ENCODE data around the gene EGLN3. TPM values are rescaled to one million over a fixed set of nuclear protein-coding genes. Genes with fewer than 3 reads are reported as not detected.

EGLN3 gene
- polyA plus RNA-seq, 4 donors = 13.1 to 40.5 (median 25.5) TPM

DNA sequence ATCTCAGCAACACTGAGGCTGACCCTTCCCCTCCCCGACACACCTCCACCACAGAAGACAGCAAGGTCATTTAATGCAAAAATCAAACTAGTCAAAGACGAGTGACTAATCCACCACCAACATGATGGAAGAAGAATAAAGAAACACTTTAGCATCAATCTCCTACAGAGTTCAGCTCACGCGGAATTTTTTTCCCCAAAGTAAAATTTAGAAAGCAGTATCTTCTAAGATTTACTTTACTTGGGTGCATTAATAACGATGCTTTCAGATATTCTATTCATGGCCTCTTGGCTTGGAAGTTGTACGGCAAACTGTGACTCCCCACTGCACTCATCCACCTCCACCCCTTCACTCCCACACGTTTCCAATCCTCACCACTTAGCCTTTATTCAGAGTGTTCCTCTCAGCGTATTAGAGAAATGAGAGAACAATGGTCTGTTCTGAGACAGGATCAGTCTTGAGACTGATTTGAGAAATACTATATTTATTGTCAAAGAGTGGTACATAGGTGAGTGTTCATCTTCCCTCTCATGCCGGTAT lies 1.9 kb downstream of the EGLN3 start:
- WGBS, 3 donors = 13 to 44% (median 28%) methylated on average over 9 of the region's 9 CpGs
- FAIRE-seq = no peak

DNA sequence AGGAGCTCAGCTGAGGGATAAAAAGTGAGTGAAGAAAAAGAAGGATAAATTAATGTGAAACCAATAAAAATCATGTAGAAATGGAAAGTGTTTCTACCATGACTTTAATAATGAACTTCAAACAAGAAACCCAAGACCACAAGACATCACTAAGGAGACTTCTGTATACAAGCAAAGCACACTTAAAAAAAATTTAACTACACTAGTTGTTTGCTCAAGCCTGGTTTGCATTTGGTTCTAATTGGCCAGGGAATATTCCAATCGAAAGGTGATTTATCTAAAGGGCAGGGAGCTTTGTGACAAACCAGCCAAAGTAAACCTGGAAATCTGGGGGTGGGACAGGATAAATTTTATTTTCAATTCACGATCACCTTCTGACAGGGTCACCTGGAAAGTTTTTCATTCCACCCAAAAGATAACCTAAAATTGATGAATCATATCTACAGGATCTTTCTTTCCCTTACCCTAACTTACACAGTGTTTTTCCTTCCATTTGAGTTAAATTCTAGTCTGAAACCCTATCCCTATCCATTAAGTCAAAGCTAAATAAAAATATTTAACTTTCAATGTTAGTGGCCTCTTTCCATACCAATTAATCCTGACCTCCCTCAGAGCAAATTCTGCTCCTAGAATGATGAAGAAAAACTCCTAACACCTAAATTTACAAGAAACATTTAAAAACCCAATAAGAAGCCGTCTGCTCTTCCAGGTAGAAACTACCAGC lies 2.6 kb downstream of the EGLN3 start:
- H3K36me3 ChIP-seq (ENCODE audit: control insufficient read depth in 3 of 3, insufficient read depth in 2 of 3, low read depth in 1 of 3, low read length in 3 of 3) = peaks cover 0 to 3% (median 0%) of the 10 kb centered on the region in 3 donors
- WGBS, 3 donors = 17 to 58% (median 35%) methylated on average over 3 of the region's 3 CpGs
- peak overlapping the region in 2 of 3 donors; percentile 77 to 96 for H3K4me3 ChIP-seq (ENCODE audit: low read depth in 1 of 3, low read length in 3 of 3)
- H3K4me1 ChIP-seq (ENCODE audit: control insufficient read depth in 3 of 3, insufficient read depth in 2 of 3, low read depth in 1 of 3, low read length in 2 of 3) = peaks cover 2 to 16% (median 9%) of the 10 kb centered on the region in 3 donors
- H3K27me3 ChIP-seq (ENCODE audit: control insufficient read depth in 3 of 3, insufficient read depth in 3 of 3, low read length in 3 of 3) = no peaks in the 10 kb centered on the region
- H3K27ac ChIP-seq (ENCODE audit: low read depth in 1 of 3, low read length in 2 of 3) = peak overlapping the region in 1 of 3 donors; percentile 93
- FAIRE-seq = no peak
- DNase-seq = no peak
- H3K9me3 ChIP-seq (ENCODE audit: control insufficient read depth in 2 of 2, insufficient read depth in 1 of 2, low read depth in 1 of 2, low read length in 1 of 2) = no peaks in the 10 kb centered on the region

More for the DNA sequence above, 1.9 kb downstream of the EGLN3 start:
- H3K4me1 ChIP-seq (ENCODE audit: control insufficient read depth in 3 of 3, insufficient read depth in 2 of 3, low read depth in 1 of 3, low read length in 2 of 3) = peaks cover 2 to 10% (median 5%) of the 10 kb centered on the region in 3 donors
- H3K9me3 ChIP-seq (ENCODE audit: control insufficient read depth in 2 of 2, insufficient read depth in 1 of 2, low read depth in 1 of 2, low read length in 1 of 2) = no peaks in the 10 kb centered on the region
- peak overlapping the region; percentile 19 to 96 (median 77) for H3K4me3 ChIP-seq (ENCODE audit: low read depth in 1 of 3, low read length in 3 of 3)
- no peak for DNase-seq
- no peaks in the 10 kb centered on the region for H3K27me3 ChIP-seq (ENCODE audit: control insufficient read depth in 3 of 3, insufficient read depth in 3 of 3, low read length in 3 of 3)
- peak overlapping the region; percentile 73 to 93 (median 81) for H3K27ac ChIP-seq (ENCODE audit: low read depth in 1 of 3, low read length in 2 of 3)
- H3K36me3 ChIP-seq (ENCODE audit: control insufficient read depth in 3 of 3, insufficient read depth in 2 of 3, low read depth in 1 of 3, low read length in 3 of 3) = peaks cover 0 to 3% (median 0%) of the 10 kb centered on the region in 3 donors

- DNase-seq (no peak), FAIRE-seq (no peak)
- Histone ChIP-seq H3K27ac (ENCODE audit: low read depth in 1 of 3, low read length in 2 of 3) (no peak overlapping the region), H3K4me1 (ENCODE audit: control insufficient read depth in 3 of 3, insufficient read depth in 2 of 3, low read depth in 1 of 3, low read length in 2 of 3) (peaks cover 5 to 27% (median 14%) of the 10 kb centered on the region in 3 donors), H3K27me3 (ENCODE audit: control insufficient read depth in 3 of 3, insufficient read depth in 3 of 3, low read length in 3 of 3) (no peaks in the 10 kb centered on the region), H3K9me3 (ENCODE audit: control insufficient read depth in 2 of 2, insufficient read depth in 1 of 2, low read depth in 1 of 2, low read length in 1 of 2) (no peaks in the 10 kb centered on the region), H3K36me3 (ENCODE audit: control insufficient read depth in 3 of 3, insufficient read depth in 2 of 3, low read depth in 1 of 3, low read length in 3 of 3) (peaks cover 0 to 3% (median 0%) of the 10 kb centered on the region in 3 donors), H3K4me3 (ENCODE audit: low read depth in 1 of 3, low read length in 3 of 3) (no peak overlapping the region)
- WGBS, 3 donors = 39 to 47% (median 42%) methylated on average over 5 of the region's 5 CpGs
These were observed 4.0 kb downstream of the EGLN3 start for GRCh38 chr14:33946679-33947476.

- H3K27me3 ChIP-seq (ENCODE audit: control insufficient read depth in 3 of 3, insufficient read depth in 3 of 3, low read length in 3 of 3) = no peaks in the 10 kb centered on the region
- no peaks in the 10 kb centered on the region for H3K9me3 ChIP-seq (ENCODE audit: control insufficient read depth in 2 of 2, insufficient read depth in 1 of 2, low read depth in 1 of 2, low read length in 1 of 2)
- peaks cover 11 to 33% (median 14%) of the 10 kb centered on the region in 3 donors for H3K4me1 ChIP-seq (ENCODE audit: control insufficient read depth in 3 of 3, insufficient read depth in 2 of 3, low read depth in 1 of 3, low read length in 2 of 3)
- DNase-seq (no peak), FAIRE-seq (no peak)
- H3K27ac ChIP-seq (ENCODE audit: low read depth in 1 of 3, low read length in 2 of 3) = no peak overlapping the region
- peaks cover 0 to 3% (median 0%) of the 10 kb centered on the region in 3 donors for H3K36me3 ChIP-seq (ENCODE audit: control insufficient read depth in 3 of 3, insufficient read depth in 2 of 3, low read depth in 1 of 3, low read length in 3 of 3)
- 88 to 89% (median 89%) methylated on average over 4 of the region's 4 CpGs for WGBS, 3 donors
- H3K4me3 ChIP-seq (ENCODE audit: low read depth in 1 of 3, low read length in 3 of 3) = no peak overlapping the region
These were observed 5.4 kb downstream of the EGLN3 start for GRCh38 chr14:33945210-33946088.

GRCh38 chr14:33943096-33943883 lies 7.6 kb downstream of the EGLN3 start:
- peak overlapping the region; percentile 57 to 68 (median 62) for H3K27ac ChIP-seq (ENCODE audit: low read depth in 1 of 3, low read length in 2 of 3)
- no peak for FAIRE-seq
- WGBS, 3 donors = 18 to 53% (median 28%) methylated on average over 8 of the region's 8 CpGs

DNA sequence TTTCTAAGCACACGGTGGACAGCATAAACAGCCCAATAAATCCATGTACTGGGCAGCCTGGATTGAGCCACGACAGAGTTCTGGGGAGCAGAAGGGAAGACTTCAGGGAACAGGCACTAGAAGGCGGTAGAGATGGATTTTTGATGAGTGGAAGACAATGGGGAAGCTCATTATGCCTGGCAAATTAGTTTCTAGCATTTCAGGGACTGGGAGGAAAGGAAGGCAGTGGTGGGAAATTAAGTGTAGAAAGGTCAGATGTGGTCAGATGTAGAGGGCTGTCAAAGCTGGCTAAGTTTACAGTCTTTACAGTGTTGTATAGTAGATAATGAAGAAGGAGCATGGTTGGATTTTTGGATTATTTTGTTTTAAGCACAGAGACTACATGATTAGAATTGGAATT lies 9.2 kb downstream of the EGLN3 start:
- no peak for DNase-seq
- FAIRE-seq = no peak
- H3K4me3 ChIP-seq (ENCODE audit: low read depth in 1 of 3, low read length in 3 of 3) = no peak overlapping the region
- peak overlapping the region in 1 of 3 donors; percentile 5 for H3K27ac ChIP-seq (ENCODE audit: low read depth in 1 of 3, low read length in 2 of 3)
- peaks cover 0 to 3% (median 0%) of the 10 kb centered on the region in 3 donors for H3K36me3 ChIP-seq (ENCODE audit: control insufficient read depth in 3 of 3, insufficient read depth in 2 of 3, low read depth in 1 of 3, low read length in 3 of 3)
- H3K27me3 ChIP-seq (ENCODE audit: control insufficient read depth in 3 of 3, insufficient read depth in 3 of 3, low read length in 3 of 3) = no peaks in the 10 kb centered on the region
- 64 to 71% (median 69%) methylated on average over 3 of the region's 3 CpGs for WGBS, 3 donors
- peaks cover 12 to 52% (median 20%) of the 10 kb centered on the region in 3 donors for H3K4me1 ChIP-seq (ENCODE audit: control insufficient read depth in 3 of 3, insufficient read depth in 2 of 3, low read depth in 1 of 3, low read length in 2 of 3)
- no peaks in the 10 kb centered on the region for H3K9me3 ChIP-seq (ENCODE audit: control insufficient read depth in 2 of 2, insufficient read depth in 1 of 2, low read depth in 1 of 2, low read length in 1 of 2)

More at GRCh38 chr14:33943096-33943883, 7.6 kb downstream of the EGLN3 start:
- Histone ChIP-seq H3K4me1 (ENCODE audit: control insufficient read depth in 3 of 3, insufficient read depth in 2 of 3, low read depth in 1 of 3, low read length in 2 of 3) (peaks cover 14 to 47% (median 16%) of the 10 kb centered on the region in 3 donors), H3K27me3 (ENCODE audit: control insufficient read depth in 3 of 3, insufficient read depth in 3 of 3, low read length in 3 of 3) (no peaks in the 10 kb centered on the region), H3K4me3 (ENCODE audit: low read depth in 1 of 3, low read length in 3 of 3) (no peak overlapping the region), H3K36me3 (ENCODE audit: control insufficient read depth in 3 of 3, insufficient read depth in 2 of 3, low read depth in 1 of 3, low read length in 3 of 3) (peaks cover 0 to 3% (median 0%) of the 10 kb centered on the region in 3 donors), H3K9me3 (ENCODE audit: control insufficient read depth in 2 of 2, insufficient read depth in 1 of 2, low read depth in 1 of 2, low read length in 1 of 2) (no peaks in the 10 kb centered on the region)
- peak; percentile 65 to 77 for DNase-seq

- DNase-seq = no peak
These were observed 10.3 kb downstream of the EGLN3 start for GRCh38 chr14:33940561-33941011.

More at GRCh38 chr14:33940561-33941011, 10.3 kb downstream of the EGLN3 start:
- FAIRE-seq = no peak
- 40 to 50% (median 46%) methylated on average over 5 of the region's 5 CpGs for WGBS, 3 donors
- H3K27ac ChIP-seq (ENCODE audit: low read depth in 1 of 3, low read length in 2 of 3) = peak overlapping the region in 2 of 3 donors; percentile 9 to 43
- no peaks in the 10 kb centered on the region for H3K27me3 ChIP-seq (ENCODE audit: control insufficient read depth in 3 of 3, insufficient read depth in 3 of 3, low read length in 3 of 3)
- H3K4me3 ChIP-seq (ENCODE audit: low read depth in 1 of 3, low read length in 3 of 3) = no peak overlapping the region
- H3K36me3 ChIP-seq (ENCODE audit: control insufficient read depth in 3 of 3, insufficient read depth in 2 of 3, low read depth in 1 of 3, low read length in 3 of 3) = peaks cover 0 to 3% (median 0%) of the 10 kb centered on the region in 3 donors
- H3K9me3 ChIP-seq (ENCODE audit: control insufficient read depth in 2 of 2, insufficient read depth in 1 of 2, low read depth in 1 of 2, low read length in 1 of 2) = no peaks in the 10 kb centered on the region
- peaks cover 12 to 52% (median 18%) of the 10 kb centered on the region in 3 donors for H3K4me1 ChIP-seq (ENCODE audit: control insufficient read depth in 3 of 3, insufficient read depth in 2 of 3, low read depth in 1 of 3, low read length in 2 of 3)

All from small intestine (tissue), 7 donors.